IPS-20b (cell line): ENCODE results near the gene PTF1A.

Source experiments
- H3K27ac ChIP-seq: one replicate; pipeline ENCODE4 v1.5.1; 2013; ENCODE audit warnings: low read length
- H3K27me3 ChIP-seq: 2 replicates; pipeline ENCODE4 v1.6.1; 2013; ENCODE audit warnings: mild to moderate bottlenecking, low read length, inconsistent platforms; ENCODE audit not compliant: insufficient read depth
- H3K36me3 ChIP-seq: 2 replicates; pipeline ENCODE4 v1.6.1; 2013; ENCODE audit warnings: low read depth, mild to moderate bottlenecking, inconsistent platforms, low read length, moderate library complexity; ENCODE audit not compliant: insufficient read depth
- H3K4me1 ChIP-seq: 2 replicates; pipeline ENCODE4 v1.6.1; 2013; ENCODE audit warnings: mild to moderate bottlenecking, control low read depth, inconsistent platforms, low read length, moderate library complexity; ENCODE audit not compliant: insufficient read depth
- H3K4me3 ChIP-seq: 2 replicates; pipeline ENCODE4 v1.5.1; 2013; ENCODE audit warnings: mild to moderate bottlenecking, low read length, inconsistent platforms
- H3K9ac ChIP-seq: 2 replicates; pipeline ENCODE4 v1.6.1; 2013; ENCODE audit warnings: low read depth, mild to moderate bottlenecking, inconsistent platforms, low read length, moderate library complexity
- H3K9me3 ChIP-seq: 2 replicates; pipeline ENCODE4 v1.6.1; 2013; ENCODE audit warnings: mild to moderate bottlenecking, low read depth, low read length, inconsistent platforms; ENCODE audit not compliant: insufficient read depth

The PTF1A gene

DNA sequence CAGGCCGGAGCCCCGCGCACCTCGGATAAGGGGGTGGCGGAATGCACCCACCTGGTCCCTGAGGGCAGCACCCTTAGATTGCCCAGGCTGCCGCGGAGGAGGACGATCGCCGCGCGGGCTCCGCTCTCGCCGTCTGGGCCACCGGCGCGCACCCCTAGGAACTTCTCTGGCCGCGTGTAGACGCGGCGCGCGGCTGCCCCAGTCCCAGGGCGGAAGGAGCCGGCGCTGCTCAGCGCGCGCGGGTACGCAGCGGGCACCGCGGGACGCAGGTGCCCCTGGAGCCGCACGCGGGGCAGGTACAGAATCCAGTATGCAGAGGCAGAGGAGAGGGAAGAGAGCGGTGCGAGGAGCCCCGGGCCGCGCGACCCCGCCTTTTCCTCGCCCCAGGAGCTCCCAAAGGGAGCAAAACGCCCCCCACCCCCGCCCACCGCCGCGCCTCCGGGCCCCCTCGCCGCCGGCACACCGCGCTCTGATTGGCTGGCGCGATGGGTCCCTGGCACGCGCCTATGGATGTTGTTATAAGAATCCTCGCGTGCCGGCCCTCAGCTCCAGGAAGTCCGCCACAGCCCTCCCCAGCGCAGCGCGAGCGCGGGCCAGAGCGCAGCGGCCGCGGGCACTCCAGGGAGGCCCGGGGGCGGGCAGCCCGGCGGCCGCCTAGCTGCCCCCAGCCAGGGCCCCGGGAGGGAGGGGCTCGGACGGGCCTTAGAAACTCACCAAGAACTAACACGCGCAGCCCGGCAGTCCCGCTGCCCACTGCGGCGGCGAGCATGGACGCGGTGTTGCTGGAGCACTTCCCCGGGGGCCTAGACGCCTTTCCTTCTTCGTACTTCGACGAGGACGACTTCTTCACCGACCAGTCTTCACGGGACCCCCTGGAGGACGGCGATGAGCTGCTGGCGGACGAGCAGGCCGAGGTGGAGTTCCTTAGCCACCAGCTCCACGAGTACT, at the start of gene PTF1A:
TSS of gene PTF1A (plus strand) at position 549 of the 948 bp plus-strand sequence. CDS start at position 768, 219 bp downstream.
- H3K9ac ChIP-seq: no peak within 1 kb of the TSS
- H3K36me3 ChIP-seq: no peaks in the 10 kb centered on the region
- H3K27me3 ChIP-seq: peaks cover 100% of the 10 kb centered on the region
- peaks cover 12% of the 10 kb centered on the region; the same call in 1 of the 2 replicates for H3K4me1 ChIP-seq
- peaks cover 11% of the 10 kb centered on the region; the same call in 1 of the 2 replicates for H3K9me3 ChIP-seq
- no peak within 1 kb of the TSS for H3K27ac ChIP-seq
- no peak within 1 kb of the TSS; the same call in 1 of the 2 replicates for H3K4me3 ChIP-seq

GRCh38 chr10:23146258-23146657, 45.9 kb upstream of the PTF1A start:
- no peaks in the 10 kb centered on the region for H3K36me3 ChIP-seq

GRCh38 chr10:23147035-23147434, 45.1 kb upstream of the PTF1A start:
- Histone ChIP-seq H3K9me3 (no peaks in the 10 kb centered on the region), H3K27me3 (no peaks in the 10 kb centered on the region), H3K9ac (no peak overlapping the region), H3K4me3 (no peak overlapping the region), H3K4me1 (no peaks in the 10 kb centered on the region), H3K27ac (no peak overlapping the region), H3K36me3 (no peaks in the 10 kb centered on the region)

More at GRCh38 chr10:23146258-23146657, 45.9 kb upstream of the PTF1A start:
- Histone ChIP-seq H3K4me3 (no peak overlapping the region), H3K9me3 (no peaks in the 10 kb centered on the region), H3K27ac (no peak overlapping the region), H3K4me1 (no peaks in the 10 kb centered on the region), H3K9ac (no peak overlapping the region), H3K27me3 (no peaks in the 10 kb centered on the region)

- Histone ChIP-seq H3K4me3 (no peak overlapping the region), H3K36me3 (no peaks in the 10 kb centered on the region), H3K27me3 (no peaks in the 10 kb centered on the region), H3K9ac (no peak overlapping the region), H3K27ac (no peak overlapping the region), H3K9me3 (no peaks in the 10 kb centered on the region), H3K4me1 (no peaks in the 10 kb centered on the region)
These were observed 43.9 kb upstream of the PTF1A start for GRCh38 chr10:23148214-23148613.

DNA sequence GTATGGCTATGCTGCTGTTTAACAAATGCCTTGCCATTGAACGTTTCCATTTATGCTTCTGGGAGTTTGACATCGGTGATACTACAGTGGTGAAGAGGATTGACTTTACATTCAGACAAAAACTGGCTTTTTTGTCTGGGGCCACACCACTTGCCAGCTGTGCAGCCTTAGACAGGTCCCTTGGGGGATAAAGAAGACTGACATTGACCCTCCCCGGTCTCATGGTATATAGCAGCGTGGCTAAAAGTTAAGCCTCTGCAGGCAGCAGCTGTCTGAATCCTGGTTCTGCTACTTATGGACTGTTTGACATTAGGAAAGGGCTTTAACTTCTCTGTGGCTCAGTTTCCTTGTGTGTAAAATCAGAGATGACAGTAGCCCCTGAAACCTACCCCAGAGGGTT, 42.0 kb upstream of the PTF1A start:
- Histone ChIP-seq H3K9me3 (no peaks in the 10 kb centered on the region), H3K27me3 (no peaks in the 10 kb centered on the region), H3K36me3 (no peaks in the 10 kb centered on the region), H3K4me3 (no peak overlapping the region), H3K9ac (no peak overlapping the region), H3K27ac (no peak overlapping the region), H3K4me1 (no peaks in the 10 kb centered on the region)

GRCh38 chr10:23150610-23151009, 41.5 kb upstream of the PTF1A start:
- H3K36me3 ChIP-seq: no peaks in the 10 kb centered on the region

DNA sequence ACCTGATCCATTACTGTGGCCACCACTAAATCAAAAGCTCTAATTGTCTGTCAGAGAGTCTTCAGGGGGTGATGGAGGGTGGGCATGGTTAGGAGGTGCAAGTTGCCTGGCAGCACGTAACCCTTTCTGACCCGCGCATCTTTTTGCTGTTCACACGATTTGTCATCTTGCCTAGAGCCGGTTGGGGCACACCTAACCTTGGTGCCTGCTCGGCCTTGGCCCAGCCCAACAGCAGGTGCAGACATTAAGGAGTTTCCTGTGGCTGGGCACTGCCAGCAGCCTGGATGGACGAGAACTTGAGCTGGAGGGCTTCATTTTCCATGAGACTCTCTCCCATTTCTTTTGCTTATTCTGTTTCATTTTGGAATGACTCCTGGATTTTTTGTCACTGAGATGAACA, 41.0 kb upstream of the PTF1A start:
- H3K9me3 ChIP-seq: no peaks in the 10 kb centered on the region
- H3K9ac ChIP-seq: no peak overlapping the region
- H3K4me3 ChIP-seq: no peak overlapping the region
- H3K4me1 ChIP-seq: no peaks in the 10 kb centered on the region
- H3K36me3 ChIP-seq: no peaks in the 10 kb centered on the region
- no peaks in the 10 kb centered on the region; the same call in 1 of the 2 replicates for H3K27me3 ChIP-seq
- no peak overlapping the region for H3K27ac ChIP-seq

More at GRCh38 chr10:23150610-23151009, 41.5 kb upstream of the PTF1A start:
- H3K9ac ChIP-seq: no peak overlapping the region
- H3K4me3 ChIP-seq: no peak overlapping the region
- H3K27ac ChIP-seq: no peak overlapping the region
- no peaks in the 10 kb centered on the region for H3K9me3 ChIP-seq
- H3K4me1 ChIP-seq: no peaks in the 10 kb centered on the region
- H3K27me3 ChIP-seq: no peaks in the 10 kb centered on the region

DNA sequence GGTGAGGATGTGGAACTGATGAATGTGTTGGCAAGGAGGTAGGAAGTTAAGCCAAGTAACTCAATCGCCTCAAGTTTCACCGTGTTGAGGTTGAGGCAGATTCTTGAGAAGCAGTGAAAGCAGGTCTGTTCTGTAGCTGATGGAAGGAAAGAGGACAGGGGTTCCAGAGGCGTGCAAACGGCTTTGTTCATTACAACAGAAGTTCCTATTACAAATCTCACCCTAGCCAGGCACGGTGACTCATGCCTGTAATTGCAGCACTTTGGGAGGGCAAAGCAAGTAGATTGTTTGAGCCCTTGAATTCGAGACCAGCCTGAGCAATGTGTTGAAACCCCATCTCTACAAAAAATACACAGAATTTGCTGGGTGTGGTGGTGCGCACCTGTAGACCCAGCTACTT, 36.9 kb upstream of the PTF1A start:
- Histone ChIP-seq H3K4me3 (no peak overlapping the region), H3K9ac (no peak overlapping the region), H3K9me3 (no peaks in the 10 kb centered on the region), H3K27ac (no peak overlapping the region), H3K4me1 (no peaks in the 10 kb centered on the region), H3K27me3 (peaks cover 10% of the 10 kb centered on the region), H3K36me3 (no peaks in the 10 kb centered on the region)

DNA sequence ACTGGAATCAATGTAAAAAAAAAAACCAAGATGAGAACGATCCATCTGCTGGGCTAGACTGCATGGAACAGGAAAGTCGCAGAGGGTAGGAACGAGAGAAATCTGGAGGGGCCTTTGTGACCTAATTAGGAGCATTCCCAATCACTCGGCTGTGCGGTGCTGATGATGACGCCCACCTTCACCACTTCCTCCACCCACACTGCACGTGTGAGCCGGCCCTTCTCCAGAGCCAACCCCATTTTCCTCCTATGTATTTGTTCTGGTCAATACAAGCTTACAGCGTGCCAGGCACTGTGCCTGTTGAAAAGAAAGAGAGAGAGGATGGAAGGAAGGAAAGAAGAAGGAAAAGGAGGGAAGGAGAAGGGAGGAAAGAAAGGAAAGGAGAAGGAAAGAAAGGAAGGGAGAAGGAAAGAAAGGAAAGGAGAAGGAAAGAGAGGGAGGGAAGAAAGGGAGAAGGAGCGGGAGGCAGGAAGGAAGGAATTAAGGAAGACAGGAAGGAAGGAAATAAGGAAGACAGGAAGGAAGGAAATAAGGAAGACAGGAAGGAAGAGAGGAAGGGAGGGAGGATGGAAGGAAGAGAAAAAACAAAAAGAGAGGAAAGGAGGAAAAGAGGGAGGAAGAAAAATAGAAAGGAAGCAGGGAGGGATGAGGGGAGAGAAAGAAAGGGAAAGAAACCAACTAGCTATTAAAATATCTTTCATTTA, 35.5 kb upstream of the PTF1A start:
- Histone ChIP-seq H3K27ac (no peak overlapping the region), H3K4me3 (no peak overlapping the region), H3K27me3 (peaks cover 23% of the 10 kb centered on the region), H3K9me3 (no peaks in the 10 kb centered on the region), H3K9ac (no peak overlapping the region), H3K4me1 (no peaks in the 10 kb centered on the region), H3K36me3 (no peaks in the 10 kb centered on the region)

GRCh38 chr10:23157239-23157681, 34.9 kb upstream of the PTF1A start:
- Histone ChIP-seq H3K4me1 (no peaks in the 10 kb centered on the region), H3K36me3 (no peaks in the 10 kb centered on the region), H3K9me3 (no peaks in the 10 kb centered on the region), H3K27ac (no peak overlapping the region), H3K4me3 (no peak overlapping the region), H3K27me3 (peaks cover 27% of the 10 kb centered on the region), H3K9ac (no peak overlapping the region)

- no peaks in the 10 kb centered on the region for H3K9me3 ChIP-seq
- H3K4me3 ChIP-seq: peak overlapping the region; percentile 61
- H3K27me3 ChIP-seq: peaks cover 29% of the 10 kb centered on the region
- H3K9ac ChIP-seq: no peak overlapping the region
- no peaks in the 10 kb centered on the region for H3K4me1 ChIP-seq
- no peak overlapping the region for H3K27ac ChIP-seq
- H3K36me3 ChIP-seq: no peaks in the 10 kb centered on the region
These were observed 34.3 kb upstream of the PTF1A start for GRCh38 chr10:23157691-23158369.
